H9 (cell line): Measurements from ENCODE around the gene GPN2. TPM values are rescaled to one million over a fixed set of nuclear protein-coding genes. Genes with fewer than 3 reads are reported as not detected.

Source experiments
- DNase-seq: peaks from one replicate; pipeline ENCODE4 v3.0.0-alpha.2; 2017
- H2AFZ ChIP-seq: one replicate; pipeline ENCODE4 v1.6.1; 2013; ENCODE audit warnings: mild to moderate bottlenecking, low read length, control low read depth, moderate library complexity
- H2AK5ac ChIP-seq: 2 replicates; pipeline ENCODE4 v1.6.1; 2013; ENCODE audit warnings: low read length, control low read depth, mixed read lengths; ENCODE audit not compliant: insufficient read length
- H2BK120ac ChIP-seq: one replicate; pipeline ENCODE4 v1.6.1; 2013; ENCODE audit warnings: low read depth, mild to moderate bottlenecking, low read length, control low read depth, inconsistent platforms; ENCODE audit not compliant: poor library complexity, severe bottlenecking
- H2BK12ac ChIP-seq: 2 replicates; pipeline ENCODE4 v1.6.1; 2013; ENCODE audit warnings: low read length, control low read depth, mixed read lengths, low read depth; ENCODE audit not compliant: insufficient read length
- H2BK15ac ChIP-seq: 2 replicates; pipeline ENCODE4 v1.6.1; 2013; ENCODE audit warnings: low read depth, low read length, control low read depth
- H2BK20ac ChIP-seq: one replicate; pipeline ENCODE4 v1.6.1; 2013; ENCODE audit warnings: low read depth, mild to moderate bottlenecking, low read length, control low read depth, inconsistent platforms; ENCODE audit not compliant: poor library complexity, severe bottlenecking
- H2BK5ac ChIP-seq: 2 replicates; pipeline ENCODE4 v1.6.1; 2013; ENCODE audit warnings: low read length, control low read depth, mixed read lengths; ENCODE audit not compliant: insufficient read length
- H3K14ac ChIP-seq: 2 replicates; pipeline ENCODE4 v1.6.1; 2013; ENCODE audit warnings: low read length, control low read depth; ENCODE audit not compliant: insufficient read depth
- H3K18ac ChIP-seq: 2 replicates; pipeline ENCODE4 v1.6.1; 2013; ENCODE audit warnings: low read depth, mild to moderate bottlenecking, mixed read lengths, low read length, control low read depth; ENCODE audit not compliant: insufficient read length
- H3K23ac ChIP-seq: 2 replicates; pipeline ENCODE4 v1.6.1; 2013; ENCODE audit warnings: low read length, control low read depth, mixed read lengths, low read depth; ENCODE audit not compliant: insufficient read length
- H3K23me2 ChIP-seq: 2 replicates; pipeline ENCODE4 v1.6.1; 2013; ENCODE audit warnings: low read depth, mild to moderate bottlenecking, mixed read lengths, low read length, control low read depth; ENCODE audit not compliant: insufficient read length, poor library complexity, severe bottlenecking
- H3K27ac ChIP-seq: 2 replicates; pipeline ENCODE4 v1.5.1; 2013; ENCODE audit warnings: low read length, control low read depth, mixed read lengths, low read depth; ENCODE audit not compliant: insufficient read length
- H3K27me3 ChIP-seq: 2 replicates; pipeline ENCODE4 v1.6.1; 2013; ENCODE audit warnings: low read length, control low read depth, inconsistent platforms; ENCODE audit not compliant: insufficient read depth
- H3K4ac ChIP-seq: 2 replicates; pipeline ENCODE4 v1.6.1; 2013; ENCODE audit warnings: low read depth, mild to moderate bottlenecking, control low read depth, inconsistent platforms, low read length, moderate library complexity
- H3K4me1 ChIP-seq: 2 replicates; pipeline ENCODE4 v1.6.1; 2013; ENCODE audit warnings: low read length, control low read depth, inconsistent platforms; ENCODE audit not compliant: insufficient read depth
- H3K4me2 ChIP-seq: 2 replicates; pipeline ENCODE4 v1.6.1; 2013; ENCODE audit warnings: low read length, control low read depth, mixed read lengths; ENCODE audit not compliant: insufficient read length, insufficient read depth
- H3K56ac ChIP-seq: 2 replicates; pipeline ENCODE4 v1.6.1; 2013; ENCODE audit warnings: low read depth, mild to moderate bottlenecking, mixed read lengths, low read length, control low read depth; ENCODE audit not compliant: insufficient read length
- H3K79me1 ChIP-seq: 2 replicates; pipeline ENCODE4 v1.6.1; 2013; ENCODE audit warnings: low read depth, mild to moderate bottlenecking, moderate library complexity, low read length, control low read depth, inconsistent platforms; ENCODE audit not compliant: insufficient read depth, poor library complexity, severe bottlenecking
- H3K79me2 ChIP-seq: 2 replicates; pipeline ENCODE4 v1.6.1; 2013; ENCODE audit warnings: low read length, control low read depth, inconsistent platforms; ENCODE audit not compliant: insufficient read depth
- H3K9ac ChIP-seq: 2 replicates; pipeline ENCODE4 v1.6.1; 2013; ENCODE audit warnings: low read length, control low read depth, mixed read lengths; ENCODE audit not compliant: insufficient read length; ENCODE audit errors: extremely low read depth
- H3K9me3 ChIP-seq: one replicate; pipeline ENCODE4 v1.6.1; 2013; ENCODE audit warnings: low read depth, low read length, inconsistent platforms; ENCODE audit not compliant: control insufficient read depth
- H3T11ph ChIP-seq: one replicate; pipeline ENCODE4 v1.6.1; 2013; ENCODE audit warnings: mild to moderate bottlenecking, low read length, control low read depth, inconsistent platforms
- H4K20me1 ChIP-seq: one replicate; pipeline ENCODE4 v1.6.1; 2013; ENCODE audit not compliant: control insufficient read depth, insufficient read length, insufficient read depth
- H4K5ac ChIP-seq: 2 replicates; pipeline ENCODE4 v1.6.1; 2013; ENCODE audit warnings: low read depth, mild to moderate bottlenecking, mixed read lengths, low read length, control low read depth; ENCODE audit not compliant: insufficient read length
- H4K8ac ChIP-seq: replicated peaks from 2 replicates; pipeline ENCODE4 v1.6.1; 2013; ENCODE audit warnings: low read length, control low read depth, mixed read lengths, low read depth; ENCODE audit not compliant: insufficient read length
- H4K91ac ChIP-seq: 2 replicates; pipeline ENCODE4 v1.6.1; 2013; ENCODE audit warnings: low read depth, mild to moderate bottlenecking, moderate library complexity, mixed read lengths, low read length, control low read depth; ENCODE audit not compliant: insufficient read length
- H3K27ac Mint-ChIP-seq, 3 experiments: 2 replicates in 2 of 3; 3 replicates in 1 of 3; pipeline ENCODE4 v1.8.0; 2020 to 2021; ENCODE audit warnings: mixed read lengths in 3 of 3, mild to moderate bottlenecking in 1 of 3, moderate library complexity in 1 of 3
- H3K27me3 Mint-ChIP-seq: 2 replicates; pipeline ENCODE4 v1.8.0; 2021; ENCODE audit warnings: low read depth, mild to moderate bottlenecking, moderate library complexity, mixed read lengths
- H3K36me3 Mint-ChIP-seq, 3 experiments: 2 replicates in 2 of 3; 3 replicates in 1 of 3; pipeline ENCODE4 v1.8.0; 2020 to 2021; ENCODE audit warnings: low read depth in 3 of 3, mixed read lengths in 3 of 3; ENCODE audit not compliant: insufficient read depth in 1 of 3
- H3K4me1 Mint-ChIP-seq, 2 experiments: 2 replicates each; pipeline ENCODE4 v1.8.0; 2020; ENCODE audit warnings: mixed read lengths in 2 of 2
- H3K4me3 Mint-ChIP-seq, 2 experiments: 2 replicates in 1 of 2; 3 replicates in 1 of 2; pipeline ENCODE4 v1.8.0; 2020 to 2021; ENCODE audit warnings: mild to moderate bottlenecking in 2 of 2, mixed read lengths in 2 of 2, moderate library complexity in 1 of 2
- H3K9me3 Mint-ChIP-seq, 2 experiments: 2 replicates in 1 of 2; 3 replicates in 1 of 2; pipeline ENCODE4 v1.8.0; 2020; ENCODE audit warnings: mild to moderate bottlenecking in 2 of 2, mixed read lengths in 2 of 2, moderate library complexity in 1 of 2
- CTCF ChIP-seq: fragments of 200-600 bp; sonication (generic); conservative IDR thresholded peaks from 3 replicates; pipeline ENCODE4 v1.8.0; 2021; ENCODE audit warnings: antibody characterized with exemption, mild to moderate bottlenecking
- WGBS: extraction: QIAGEN DNeasy Blood & Tissue Kit; methylation state at CpG from one replicate; pipeline ENCODE4 v1.1.7; 2013; ENCODE audit warnings: missing lambda C conversion rate, low lambda C conversion rate, mixed read lengths; ENCODE audit not compliant: insufficient read length; ENCODE audit errors: extremely low coverage; 5-methylcytosine and 5-hydroxymethylcytosine counted together
- total RNA-seq: library from RNA; stranded (reverse); gene quantifications from 2 replicates; pipeline ENCODE4 v1.2.1, GENCODE V29; 2021

The GPN2 gene
- total RNA-seq, 1 experiment from 2014 or later: 47.8 TPM

- no peak overlapping the region for H3K14ac ChIP-seq
- WGBS: no CpG with 5 or more reads among the region's 5 CpGs
- H2AFZ ChIP-seq: no peak overlapping the region
- no peak overlapping the region for H2BK15ac ChIP-seq
- H3K4me3 Mint-ChIP-seq: no peak overlapping the region; a peak in 1 of 5 replicates
- no peak overlapping the region for H3T11ph ChIP-seq
- no peak overlapping the region for H2BK20ac ChIP-seq
- no peaks in the 10 kb centered on the region for H4K20me1 ChIP-seq
- no peaks in the 10 kb centered on the region for H3K27me3 ChIP-seq
- no peak overlapping the region for H3K23ac ChIP-seq
- H4K8ac ChIP-seq: no peak overlapping the region
- H3K4me2 ChIP-seq: no peak overlapping the region
- H3K9ac ChIP-seq: no peak overlapping the region
- no peaks in the 10 kb centered on the region for H3K9me3 Mint-ChIP-seq
- peaks cover 17 to 48% (median 39%) of the 10 kb centered on the region in 3 experiments; a peak in 6 of 7 replicates for H3K36me3 Mint-ChIP-seq
- no peaks in the 10 kb centered on the region for H3K9me3 ChIP-seq
- H2AK5ac ChIP-seq: no peak overlapping the region
- DNase-seq: no peak
- H3K4me1 Mint-ChIP-seq: peaks cover 19 to 22% of the 10 kb centered on the region in 2 experiments
- H3K23me2 ChIP-seq: no peaks in the 10 kb centered on the region
- no peak for TF ChIP-seq CTCF
- no peak overlapping the region for H4K91ac ChIP-seq
- H3K4ac ChIP-seq: no peak overlapping the region
- no peak overlapping the region for H3K56ac ChIP-seq
- H3K27ac Mint-ChIP-seq: peak overlapping the region in 1 of 3 experiments; percentile 48; a peak in 1 of 7 replicates
- H2BK12ac ChIP-seq: no peak overlapping the region
- no peak overlapping the region for H2BK5ac ChIP-seq
- H2BK120ac ChIP-seq: no peak overlapping the region
- no peaks in the 10 kb centered on the region for H3K4me1 ChIP-seq
- no peak overlapping the region for H3K27ac ChIP-seq
- H3K18ac ChIP-seq: no peak overlapping the region
- H4K5ac ChIP-seq: no peak overlapping the region
- no peaks in the 10 kb centered on the region for H3K79me2 ChIP-seq
- no peaks in the 10 kb centered on the region for H3K27me3 Mint-ChIP-seq
- H3K79me1 ChIP-seq: no peaks in the 10 kb centered on the region
Measured at GRCh38 chr1:26854906-26855305, 35.2 kb downstream of the GPN2 start.
